ENCODE data around the gene SLC37A3. TPM values are rescaled to one million over a fixed set of nuclear protein-coding genes. Genes with fewer than 3 reads are reported as not detected.

Gene SLC37A3
- total and polyA plus RNA-seq, 12 donors: 16.3 to 33.4 (median 23.3) TPM

DNA sequence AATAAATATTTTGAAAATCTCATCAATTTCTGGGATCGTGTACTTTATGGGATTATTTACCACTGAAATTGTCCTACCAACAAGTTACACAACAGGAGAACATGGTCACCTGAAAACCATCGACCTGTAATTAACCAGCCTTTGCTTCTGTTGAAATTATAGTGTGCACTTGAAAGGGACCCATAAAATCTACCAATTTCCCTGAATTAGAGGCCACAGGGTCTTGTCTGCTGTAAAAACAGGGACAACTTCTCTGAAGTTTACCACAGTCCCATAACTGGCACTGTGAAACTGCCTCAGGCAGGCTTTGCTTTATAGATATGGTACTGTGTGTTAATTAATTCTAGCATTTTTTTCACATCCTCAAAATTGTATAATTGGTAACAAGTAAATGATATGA, 43.2 kb upstream of the SLC37A3 start:
- Histone ChIP-seq H3K36me3 (replicated peaks in 1 of 2) (no peaks in the 10 kb centered on the region), H3K27me3 (no peaks in the 10 kb centered on the region), H3K27ac (no peak overlapping the region), H3K4me1 (replicated peaks in 1 of 2) (no peaks in the 10 kb centered on the region), H3K9me3 (replicated peaks in 1 of 3) (no peaks in the 10 kb centered on the region), H3K4me3 (no peak overlapping the region)
- 75 to 89% (median 83%) methylated on average over 2 of the region's 2 CpGs for WGBS, 4 donors
- intact Hi-C loops (cut with DNase I): no loop called here
- no peak for DNase-seq
- TF ChIP-seq, protein P1, sequence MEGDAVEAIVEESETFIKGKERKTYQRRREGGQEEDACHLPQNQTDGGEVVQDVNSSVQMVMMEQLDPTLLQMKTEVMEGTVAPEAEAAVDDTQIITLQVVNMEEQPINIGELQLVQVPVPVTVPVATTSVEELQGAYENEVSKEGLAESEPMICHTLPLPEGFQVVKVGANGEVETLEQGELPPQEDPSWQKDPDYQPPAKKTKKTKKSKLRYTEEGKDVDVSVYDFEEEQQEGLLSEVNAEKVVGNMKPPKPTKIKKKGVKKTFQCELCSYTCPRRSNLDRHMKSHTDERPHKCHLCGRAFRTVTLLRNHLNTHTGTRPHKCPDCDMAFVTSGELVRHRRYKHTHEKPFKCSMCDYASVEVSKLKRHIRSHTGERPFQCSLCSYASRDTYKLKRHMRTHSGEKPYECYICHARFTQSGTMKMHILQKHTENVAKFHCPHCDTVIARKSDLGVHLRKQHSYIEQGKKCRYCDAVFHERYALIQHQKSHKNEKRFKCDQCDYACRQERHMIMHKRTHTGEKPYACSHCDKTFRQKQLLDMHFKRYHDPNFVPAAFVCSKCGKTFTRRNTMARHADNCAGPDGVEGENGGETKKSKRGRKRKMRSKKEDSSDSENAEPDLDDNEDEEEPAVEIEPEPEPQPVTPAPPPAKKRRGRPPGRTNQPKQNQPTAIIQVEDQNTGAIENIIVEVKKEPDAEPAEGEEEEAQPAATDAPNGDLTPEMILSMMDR (IDR thresholded peaks at IDR 0.05): no peak
- no peak for TF ChIP-seq POLR2A (IDR thresholded peaks at IDR 0.05)

DNA sequence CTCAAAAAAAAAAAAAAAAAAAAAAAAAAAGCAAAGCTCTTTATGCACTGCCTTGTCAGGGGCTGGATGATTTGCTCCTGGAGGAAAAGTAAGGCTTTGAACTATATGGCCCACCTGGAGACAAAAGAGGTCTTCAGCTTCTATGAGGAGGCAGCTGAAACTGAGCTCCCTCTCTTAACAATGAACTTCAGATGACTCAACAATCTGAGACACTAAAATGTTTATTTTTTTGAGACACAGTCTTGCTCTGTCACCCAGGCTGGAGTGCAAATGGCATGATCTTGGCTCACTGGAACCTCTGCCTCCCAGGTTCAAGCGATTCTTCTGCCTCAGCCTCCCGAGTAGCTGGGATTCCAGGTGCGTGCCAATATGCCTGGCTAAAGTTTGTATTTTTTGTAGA, 42.3 kb upstream of the SLC37A3 start:
- Histone ChIP-seq H3K9me3 (replicated peaks in 1 of 3) (no peaks in the 10 kb centered on the region), H3K4me1 (replicated peaks in 1 of 2) (no peaks in the 10 kb centered on the region), H3K4me3 (no peak overlapping the region), H3K36me3 (replicated peaks in 1 of 2) (no peaks in the 10 kb centered on the region), H3K27me3 (no peaks in the 10 kb centered on the region), H3K27ac (no peak overlapping the region)
- intact Hi-C loops (cut with DNase I): no loop called here
- no peak for TF ChIP-seq POLR2A (IDR thresholded peaks at IDR 0.05)
- TF ChIP-seq, protein P1 (IDR thresholded peaks at IDR 0.05): no peak
- WGBS, 4 donors: 82 to 96% (median 90%) methylated on average over 3 of the region's 3 CpGs
- DNase-seq: no peak

DNA sequence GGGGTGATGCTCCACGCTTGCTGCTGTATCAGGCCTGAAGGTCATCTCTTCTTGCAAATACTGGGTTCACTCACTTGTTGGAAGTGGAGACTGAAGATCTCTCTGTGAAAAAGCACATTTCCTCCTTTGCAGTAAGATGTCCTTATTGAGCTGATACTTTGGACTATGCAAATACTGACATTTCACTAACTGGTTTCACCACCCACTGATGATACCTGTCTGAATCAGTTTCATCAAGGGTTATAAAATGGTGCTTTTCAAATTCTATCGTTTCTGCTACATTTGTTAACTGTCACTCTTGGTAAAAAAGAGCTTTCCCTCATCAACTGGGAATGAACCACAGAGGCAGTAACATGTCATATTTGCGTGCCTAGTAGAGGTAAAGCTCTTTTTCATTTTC, 41.0 kb upstream of the SLC37A3 start:
- Histone ChIP-seq H3K36me3 (replicated peaks in 1 of 2) (no peaks in the 10 kb centered on the region), H3K27me3 (no peaks in the 10 kb centered on the region), H3K4me3 (no peak overlapping the region), H3K4me1 (replicated peaks in 1 of 2) (no peaks in the 10 kb centered on the region), H3K9me3 (replicated peaks in 1 of 3) (no peaks in the 10 kb centered on the region), H3K27ac (no peak overlapping the region)
- intact Hi-C loops (cut with DNase I): no loop called here
- WGBS, 4 donors: 62 to 74% (median 71%) methylated on average over 3 of the region's 3 CpGs
- DNase-seq: no peak
- TF ChIP-seq POLR2A (IDR thresholded peaks at IDR 0.05): no peak
- TF ChIP-seq, protein P1 (IDR thresholded peaks at IDR 0.05): no peak

DNA sequence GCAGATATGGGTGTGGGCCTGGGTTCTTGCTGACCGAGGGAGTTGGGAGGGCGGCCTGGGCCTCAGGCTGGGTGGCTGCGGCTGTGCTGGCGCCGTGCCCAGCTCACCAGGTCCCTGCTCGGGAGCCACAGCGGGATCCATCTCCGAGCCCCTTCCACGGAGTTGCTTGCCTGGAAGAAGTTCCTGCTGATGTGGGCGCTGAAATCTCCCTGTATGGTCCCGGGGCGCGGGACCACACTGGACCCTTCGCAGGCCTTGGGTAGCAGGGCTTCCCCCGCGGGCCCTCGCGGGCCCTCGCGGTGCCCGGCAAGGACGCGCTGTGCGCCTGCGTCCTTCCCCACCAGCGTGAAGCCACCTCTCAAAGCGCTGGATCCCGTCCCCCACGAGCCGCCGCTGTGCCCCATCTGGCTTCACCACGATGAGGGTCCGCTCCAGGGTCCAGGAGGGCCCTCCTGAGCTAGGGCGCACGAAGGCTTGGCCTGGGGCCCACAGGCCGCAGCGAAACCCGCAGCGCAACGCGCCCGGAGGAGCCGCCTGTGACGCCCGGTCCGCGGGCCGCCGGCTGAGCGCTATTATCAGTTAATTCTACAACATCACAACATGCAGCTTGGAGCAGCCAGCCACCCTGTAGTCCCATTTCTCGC, 37.0 kb upstream of the SLC37A3 start:
- TF ChIP-seq POLR2A (IDR thresholded peaks at IDR 0.05): no peak
- TF ChIP-seq, protein P1 (IDR thresholded peaks at IDR 0.05): no peak
- no peak for DNase-seq
- no peaks in the 10 kb centered on the region for H3K9me3 ChIP-seq (replicated peaks in 1 of 3)
- no peaks in the 10 kb centered on the region for H3K27me3 ChIP-seq
- H3K36me3 ChIP-seq (replicated peaks in 1 of 2): no peaks in the 10 kb centered on the region
- no peak overlapping the region for H3K27ac ChIP-seq
- H3K4me3 ChIP-seq: no peak overlapping the region
- WGBS, 4 donors: 37 to 72% (median 46%) methylated on average over 11 to 51 of the region's 51 CpGs; no CpG with 5 or more reads in 1 of the 4 donors
- intact Hi-C loops (cut with DNase I): no loop called here
- no peaks in the 10 kb centered on the region for H3K4me1 ChIP-seq (replicated peaks in 1 of 2)
